Kidney glomerular epithelial cell (primary cell): ENCODE results near the gene TENT5C.
"Not testable (repeated sequence)": the region's sequence is repeated elsewhere in the genome, so short reads cannot be mapped to it uniquely, and the experiment has no call there.

Experiments used
- DNase-seq: peaks from one replicate; lab custom pipeline; 2025; lab: John Stamatoyannopoulos, UW

The TENT5C gene

GRCh38 chr1:117605774-117606648, at the start of gene TENT5C:
Gene TENT5C (plus strand): TSS chr1:117606048. CDS start chr1:117622869, 16,821 bp downstream.
- DNase-seq, result peak; percentile 96

GRCh38 chr1:117556341-117556740, 49.5 kb upstream of the TENT5C start:
- no peak for DNase-seq

DNA sequence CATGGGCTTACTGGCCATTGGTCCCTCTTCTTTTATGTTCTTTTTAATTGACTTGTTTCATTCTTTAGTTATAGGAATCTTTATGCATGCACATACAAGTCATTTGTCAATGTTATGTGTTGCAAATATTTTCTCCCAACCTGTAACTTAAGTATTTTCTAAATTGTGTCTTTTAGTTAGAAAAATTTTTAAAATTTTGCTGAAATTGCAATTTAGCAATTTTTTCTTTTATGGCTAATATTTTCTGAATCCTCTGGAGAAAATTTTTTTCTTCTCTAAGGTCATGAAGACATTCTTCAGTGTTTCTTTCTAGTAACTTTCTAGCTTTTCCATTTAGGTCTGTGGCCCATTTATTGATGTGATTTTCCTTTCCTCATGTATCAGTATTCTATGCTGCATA, 48.9 kb upstream of the TENT5C start:
- no peak for DNase-seq

GRCh38 chr1:117558451-117558850, 47.4 kb upstream of the TENT5C start:
- not testable (repeated sequence) for DNase-seq

DNA sequence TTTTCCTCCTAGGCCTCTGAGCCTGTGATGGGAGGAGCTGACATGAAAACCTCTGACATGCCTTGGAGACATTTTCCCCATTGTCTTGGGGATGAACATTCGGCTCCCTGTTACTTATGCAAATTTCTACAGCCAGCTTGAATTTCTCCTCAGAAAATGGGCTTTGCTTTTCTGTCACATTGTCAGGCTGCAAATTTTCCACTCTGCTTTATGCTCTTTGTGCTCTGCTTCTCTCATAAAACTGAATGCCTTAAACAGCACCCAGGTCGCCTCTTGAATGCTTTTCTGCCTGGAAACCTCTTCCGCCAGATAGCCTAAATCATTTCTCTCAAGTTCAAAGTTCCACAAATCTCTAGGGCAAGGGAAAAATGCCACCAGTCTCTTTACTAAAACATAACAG, 46.7 kb upstream of the TENT5C start:
- no peak for DNase-seq

DNA sequence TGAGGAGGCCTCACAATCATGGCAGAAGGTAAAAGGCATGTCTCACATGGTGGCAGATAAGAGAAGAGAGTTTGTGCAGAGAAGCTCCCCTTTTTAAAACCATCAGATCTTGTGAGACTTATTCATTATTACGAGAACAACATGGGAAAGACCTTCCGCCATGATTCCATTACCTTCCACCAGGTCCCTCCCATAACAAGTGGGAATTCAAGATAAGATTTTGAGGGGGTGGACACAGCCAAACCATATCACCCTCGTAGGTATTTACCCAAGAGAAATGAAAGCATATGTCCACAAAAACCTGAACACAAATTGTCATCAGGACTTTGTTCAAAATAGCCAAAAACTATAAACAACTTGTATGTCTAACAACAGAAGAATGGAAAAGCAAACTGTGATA, 45.9 kb upstream of the TENT5C start:
- no peak for DNase-seq

DNA sequence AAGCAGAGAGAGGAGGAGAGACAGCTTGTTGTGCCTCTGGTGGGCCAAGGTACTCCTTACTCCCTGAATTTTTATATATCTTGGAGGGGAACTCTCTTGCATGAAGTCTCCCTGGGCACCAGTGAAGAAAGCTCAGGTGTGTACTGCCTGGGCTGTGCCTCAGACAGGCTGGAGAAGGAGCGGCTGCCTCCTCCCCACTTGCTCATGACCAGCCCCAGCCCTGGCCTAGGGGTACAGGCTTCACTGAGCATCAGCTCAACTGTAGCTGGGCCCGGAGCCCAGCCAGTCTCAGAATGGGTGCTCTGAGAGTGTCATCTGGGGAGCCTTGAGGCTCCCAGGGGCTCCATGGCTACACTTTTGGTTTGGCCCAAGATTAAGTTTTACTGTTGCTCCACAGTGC, 44.8 kb upstream of the TENT5C start:
- DNase-seq, result no peak

- no peak for DNase-seq
Measured at GRCh38 chr1:117561551-117561950, 44.3 kb upstream of the TENT5C start.

DNA sequence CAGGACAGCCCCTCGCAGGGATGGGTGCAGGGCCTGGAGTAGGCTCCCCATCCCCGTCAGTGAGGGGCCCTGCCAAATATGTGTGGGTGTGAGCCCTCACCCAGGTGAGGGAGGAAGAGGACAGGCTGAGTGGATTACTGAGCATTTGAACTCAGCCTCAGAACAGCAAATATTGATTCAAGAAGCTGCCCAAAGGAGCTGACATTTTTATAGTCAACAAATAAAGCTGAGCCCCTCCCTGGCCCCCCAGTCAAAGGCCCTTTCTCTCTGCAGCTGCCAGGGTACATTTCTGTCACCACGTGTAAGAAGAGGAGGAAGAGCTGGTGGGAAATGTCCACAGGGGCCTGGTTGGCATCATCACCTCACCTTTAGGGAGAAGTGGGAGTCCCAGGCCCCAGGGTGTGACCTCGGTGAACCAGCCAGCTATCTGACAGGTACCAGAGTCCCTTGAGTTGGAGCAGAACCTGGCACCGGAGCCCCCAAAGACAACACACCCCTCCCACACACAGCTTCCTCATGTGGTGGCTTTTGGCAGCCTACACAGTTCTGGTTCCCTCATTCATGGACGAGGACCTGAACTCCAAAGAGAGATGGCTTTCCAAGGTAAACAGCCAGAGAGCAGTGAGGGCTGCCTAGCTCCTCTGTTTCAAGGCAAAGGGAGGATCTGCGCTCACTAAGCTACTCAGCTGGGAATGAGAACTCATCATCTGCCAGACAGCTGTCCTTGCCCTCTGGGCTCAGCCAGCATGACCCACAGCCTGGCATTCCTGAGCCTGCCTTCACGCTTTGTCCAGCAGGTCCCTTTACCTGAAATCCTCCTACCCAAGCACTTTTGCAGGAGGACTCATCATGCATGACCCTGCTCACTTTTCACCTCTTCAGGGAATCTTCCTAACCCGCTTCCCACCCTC, 43.0 kb upstream of the TENT5C start:
- DNase-seq, result no peak

GRCh38 chr1:117563492-117563875, 42.4 kb upstream of the TENT5C start:
- DNase-seq, result no peak

DNA sequence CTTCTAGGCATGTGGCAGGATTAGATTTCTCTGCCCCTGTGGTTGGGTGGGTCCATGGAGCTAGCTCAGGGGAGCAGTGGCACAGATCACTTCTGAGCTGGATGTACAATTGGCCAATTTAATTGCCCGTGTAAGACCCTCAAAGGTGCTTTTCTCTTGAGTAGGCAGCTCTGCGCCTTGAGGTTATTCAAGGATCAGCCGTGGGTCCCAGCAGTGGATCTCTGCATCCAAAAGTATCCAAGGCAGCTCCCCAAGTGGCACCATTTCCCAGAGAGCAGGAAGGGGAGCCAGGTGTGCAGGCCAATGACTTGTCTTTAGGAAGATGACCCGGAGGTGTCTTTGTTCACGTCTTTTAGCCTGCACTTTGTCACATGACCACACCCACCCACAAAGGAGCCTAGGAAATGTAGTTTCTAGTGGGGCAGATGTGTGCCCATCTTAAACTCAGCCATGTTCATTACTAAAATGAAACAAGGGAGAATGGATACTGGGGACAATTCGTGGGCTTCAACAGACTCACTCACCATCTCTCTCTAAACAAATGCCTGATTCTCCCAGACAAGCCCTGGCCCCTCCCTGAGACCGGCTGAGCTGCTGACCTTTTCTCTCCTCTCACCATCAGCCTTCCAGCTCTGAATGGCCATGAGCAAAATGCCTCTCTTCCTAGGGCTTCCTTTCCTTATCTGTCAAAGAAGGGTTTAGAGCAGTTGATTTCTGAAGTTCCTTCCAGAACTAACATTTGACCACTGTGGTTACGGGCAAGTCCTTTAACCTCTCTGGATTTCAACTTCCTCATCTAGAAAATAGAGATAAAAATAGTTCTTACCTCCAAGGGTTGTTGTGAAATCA, 41.4 kb upstream of the TENT5C start:
- no peak for DNase-seq

- DNase-seq, result no peak
Measured at GRCh38 chr1:117565076-117565556, 40.7 kb upstream of the TENT5C start.

DNA sequence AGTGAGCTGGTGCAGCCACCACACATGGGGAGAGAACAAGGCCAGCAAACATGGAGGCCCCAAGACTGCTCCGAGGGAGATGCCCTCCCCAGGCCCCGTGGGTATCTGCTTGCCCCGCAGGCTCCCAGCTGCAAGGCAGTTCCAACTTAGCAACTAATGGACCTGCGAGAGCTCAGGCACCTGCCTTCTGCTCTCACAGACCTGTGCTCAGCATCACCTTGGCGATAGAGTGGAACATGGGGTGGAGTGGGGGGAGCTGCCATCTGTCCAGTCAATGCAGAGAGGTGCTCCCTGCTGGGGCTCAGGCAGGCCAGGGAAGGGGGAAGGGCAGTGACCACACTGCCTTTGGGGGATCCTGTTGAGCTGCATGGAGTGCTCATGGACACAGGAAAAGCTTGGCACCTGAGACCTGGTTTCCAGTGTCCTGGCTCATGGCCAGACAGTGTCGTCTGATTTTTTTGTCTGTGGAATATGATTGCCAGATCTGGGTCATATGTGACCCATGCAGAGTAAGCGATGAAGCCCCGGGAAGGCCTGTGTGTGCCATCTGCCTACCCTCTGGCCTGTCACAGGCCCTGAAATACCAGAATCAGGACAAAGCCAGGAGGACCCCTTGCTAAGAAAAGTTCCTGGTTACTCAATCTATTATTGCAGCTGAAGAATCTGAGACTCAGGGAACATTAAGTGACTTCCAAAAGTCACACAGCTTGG, 39.9 kb upstream of the TENT5C start:
- DNase-seq, result no peak

GRCh38 chr1:117566556-117566955, 39.3 kb upstream of the TENT5C start:
- DNase-seq, result no peak

DNA sequence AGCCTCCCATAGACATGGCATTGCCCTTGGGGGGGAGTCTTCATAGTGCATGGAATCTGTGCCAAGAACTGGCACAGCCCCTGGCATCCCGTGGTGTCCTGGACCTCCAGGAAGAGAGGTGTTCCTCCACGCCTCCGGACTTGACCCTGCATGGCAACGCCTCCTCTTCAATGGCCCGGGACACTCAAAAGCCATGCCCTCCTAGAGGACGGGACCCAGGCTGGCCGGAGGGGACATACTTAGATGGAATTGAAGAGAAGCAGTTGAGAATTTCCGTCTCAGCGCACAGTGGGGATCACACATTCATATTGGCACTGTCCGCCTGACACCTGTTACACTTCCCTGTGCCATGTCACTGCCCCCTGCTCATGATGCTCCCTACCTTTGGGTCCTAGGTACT, 38.4 kb upstream of the TENT5C start:
- DNase-seq, result no peak

- no peak for DNase-seq
Measured at GRCh38 chr1:117567976-117568375, 37.9 kb upstream of the TENT5C start.

DNA sequence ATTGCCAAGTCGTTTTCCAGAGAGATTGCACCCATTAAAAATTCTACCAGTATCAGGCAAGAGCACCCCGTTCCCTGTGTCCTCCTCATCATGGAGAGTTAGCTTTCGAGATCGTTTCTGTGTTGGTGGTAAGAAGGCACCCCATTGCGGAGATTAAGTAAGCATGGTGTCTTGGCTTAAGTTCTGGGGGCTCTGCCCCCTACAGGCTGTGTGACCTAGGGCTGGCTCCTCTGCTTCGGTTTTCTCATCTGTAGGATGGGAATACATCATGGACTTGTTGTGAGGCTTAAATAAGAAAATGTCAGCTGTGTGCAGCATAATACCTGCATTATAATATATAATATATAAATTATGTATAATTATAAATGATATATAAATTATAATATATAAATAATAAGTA, 36.8 kb upstream of the TENT5C start:
- DNase-seq, result no peak

DNA sequence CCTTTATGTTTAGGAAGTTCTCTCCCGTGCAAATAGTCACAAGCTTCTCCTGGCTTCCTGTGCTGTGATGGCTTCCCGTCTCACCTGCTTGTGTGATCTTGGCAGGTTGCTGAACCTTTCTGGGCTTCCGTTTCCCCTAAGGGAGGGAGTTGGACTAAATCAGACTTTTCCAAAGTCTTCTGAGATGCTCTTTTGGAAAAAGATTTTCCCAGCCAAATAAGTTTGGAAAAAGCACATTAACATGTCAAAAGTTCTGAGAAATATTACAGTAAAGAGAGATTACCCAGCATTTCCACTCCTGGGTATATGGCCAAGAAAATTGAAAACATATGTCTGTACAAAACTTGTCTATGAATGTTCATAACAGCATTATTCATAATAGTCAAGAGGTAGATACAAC, 36.0 kb upstream of the TENT5C start:
- DNase-seq, result no peak

DNA sequence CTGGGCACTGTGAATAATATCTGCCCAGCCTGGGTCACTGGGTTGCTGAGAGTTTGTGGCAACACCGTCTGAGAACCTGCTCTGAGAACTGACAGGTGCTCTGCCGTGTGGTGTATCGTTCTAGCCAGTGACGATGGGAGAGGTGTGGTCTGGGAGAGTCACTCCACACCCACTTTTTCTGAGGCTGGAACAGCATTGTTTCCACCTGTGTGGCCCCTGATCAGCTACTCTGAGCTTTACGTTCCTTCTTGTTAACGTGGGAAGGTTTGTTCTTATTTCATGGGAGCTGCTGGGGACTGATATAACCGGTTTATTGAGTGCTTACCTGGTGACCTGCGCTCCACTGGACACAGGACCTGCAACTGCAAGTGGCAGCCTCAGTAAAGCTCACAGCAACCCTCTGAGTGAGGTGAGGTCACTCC, 34.8 kb upstream of the TENT5C start:
- no peak for DNase-seq

DNA sequence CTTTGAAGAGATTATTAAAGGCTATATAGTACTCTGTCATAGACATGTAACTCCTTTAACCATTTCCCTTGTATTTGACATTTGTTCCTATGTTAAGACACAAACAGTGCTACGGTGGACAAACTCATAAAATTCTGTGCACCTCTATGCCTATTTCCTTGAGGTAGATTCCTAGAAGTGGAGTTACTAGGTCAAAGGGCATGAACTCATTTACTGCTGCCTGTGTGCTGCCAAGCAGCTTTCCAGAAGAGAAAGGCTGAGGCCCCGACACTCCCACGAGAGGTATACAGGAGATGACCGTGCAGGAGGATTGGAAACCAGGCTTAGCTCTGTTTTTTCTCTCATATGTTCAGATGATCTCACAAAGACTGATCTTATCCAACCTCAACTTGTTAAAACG, 34.4 kb upstream of the TENT5C start:
- no peak for DNase-seq

- DNase-seq, result no peak
Measured at GRCh38 chr1:117572546-117572945, 33.3 kb upstream of the TENT5C start.
